ENCODE data around the gene BCL3. TPM values are rescaled to one million over a fixed set of nuclear protein-coding genes. Genes with fewer than 3 reads are reported as not detected.
A peak's percentile ranks its signal among the peaks of the same experiment; 100 is the strongest.

Gene BCL3
- polyA plus RNA-seq (2012; rRNA removed) = 7.5 and 19.2 TPM in 2 replicates
- 8.9 and 12.7 TPM in 2 replicates for polyA plus RNA-seq (2012; cell fraction: cytosol; rRNA removed)
- polyA plus RNA-seq (2012; cell fraction: nucleus; rRNA removed) = 49.3 and 90.0 TPM in 2 replicates

- peak within 1 kb of the TSS; percentile 81 to 91 for H3K27ac ChIP-seq (ENCODE audit: low read depth in 2 of 2, low read length in 1 of 2)
- H3K9me2 ChIP-seq = no peaks in the 10 kb centered on the region
- ChIA-PET POLR2A (no interaction called here), CTCF (interaction anchor here (1.0 to 4.0 kb wide), 4 partner anchors 24 to 178 kb away, joined by 3 to 21 read pairs (median 4); no protein-coding TSS in a partner anchor)
- peak within 1 kb of the TSS; percentile 84 for H3K9ac ChIP-seq
- peaks cover 0 to 2% of the 10 kb centered on the region in 2 experiments for H3K36me3 ChIP-seq (replicated peaks in 1 of 2; ENCODE audit: control insufficient read depth in 1 of 2, insufficient read depth in 2 of 2, low read length in 1 of 2)
- peak within 1 kb of the TSS; percentile 95 for H3K4me2 ChIP-seq
- H3K9me3 ChIP-seq = no peaks in the 10 kb centered on the region
- 3% methylated on average over 36 of the region's 88 CpGs for WGBS (ENCODE audit: low lambda C conversion rate)
- H3K4me3 ChIP-seq (ENCODE audit: low read depth in 2 of 2, low read length in 1 of 2) = peak within 1 kb of the TSS; percentile 59 to 81
- H3K79me2 ChIP-seq (ENCODE audit: insufficient read depth) = peaks cover 26% of the 10 kb centered on the region
- no peaks in the 10 kb centered on the region for H3K27me3 ChIP-seq (ENCODE audit: insufficient read depth)
- H2AFZ ChIP-seq (ENCODE audit: low read depth) = peak within 1 kb of the TSS; percentile 77; the same call in 1 of the 2 replicates
- peak; percentile 76 for DNase-seq
- peaks cover 25% of the 10 kb centered on the region for H3F3A ChIP-seq (replicated peaks; ENCODE audit: insufficient read depth)
- TF ChIP-seq USF1 (IDR thresholded peaks at IDR 0.05; ENCODE audit: borderline replicate concordance, low read depth) (no peak), RXRA (IDR thresholded peaks at IDR 0.05; ENCODE audit: borderline replicate concordance, low read depth) (no peak), TCF12 (IDR thresholded peaks at IDR 0.05) (no peak), SIN3A (IDR thresholded peaks at IDR 0.05; ENCODE audit: borderline replicate concordance, low read depth, low read length) (no peak), CTCF (IDR thresholded peaks at IDR 0.05) (no peak), REST (IDR thresholded peaks at IDR 0.05; ENCODE audit: low read depth, low read length) (no peak), FOXJ3 (CRISPR knock-in tag; IDR thresholded peaks at IDR 0.05) (no peak), MXI1 (IDR thresholded peaks at IDR 0.05; ENCODE audit: low read depth, low read length) (no peak), ELF1 (IDR thresholded peaks at IDR 0.05) (no peak), EP300 (IDR thresholded peaks at IDR 0.05; ENCODE audit: borderline replicate concordance in 1 of 2, low read depth in 1 of 2, low read length in 1 of 2) (no peak)
- peaks cover 5% of the 10 kb centered on the region; the same call in 1 of the 2 replicates for H4K20me1 ChIP-seq (ENCODE audit: insufficient read depth)
- peaks cover 5 to 16% of the 10 kb centered on the region in 2 experiments; a peak in 3 of 4 replicates for H3K4me1 ChIP-seq (ENCODE audit: control insufficient read depth in 1 of 2, insufficient read depth in 2 of 2, low read depth in 1 of 2, low read length in 1 of 2)
These were observed at the start of gene BCL3 for GRCh38 chr19:44748426-44749254. Gene BCL3 (plus strand): TSS chr19:44748708. CDS start chr19:44748791, 83 bp downstream.

Measured in SK-N-SH (cell line).